Kidney (tissue), 14 donors: ENCODE measurements around the gene CLIP3. TPM values are rescaled to one million over a fixed set of nuclear protein-coding genes. Genes with fewer than 3 reads are reported as not detected.

Experiments used
- DNase-seq, 5 donors: peaks; one replicate each; pipeline ENCODE4 v3.0.0-alpha.2; 2013 to 2020
- FAIRE-seq: peaks from 2 replicates; lab custom pipeline; 2012; peaks lifted over from hg19 to GRCh38; lab: Jason Lieb, UNC
- H3K27ac ChIP-seq, 2 donors: one replicate each; pipeline ENCODE4 v1.7.0; 2013; ENCODE audit warnings: low read depth in 2 of 2, low read length in 2 of 2, inconsistent platforms in 1 of 2
- H3K27me3 ChIP-seq: one replicate; pipeline ENCODE4 v1.7.1; 2013; ENCODE audit warnings: low read length, inconsistent platforms; ENCODE audit not compliant: control insufficient read depth, insufficient read depth
- H3K36me3 ChIP-seq, 3 donors: one replicate each; pipeline versions ENCODE4 v1.7.0 to v1.7.1; 2013; ENCODE audit warnings: low read length in 3 of 3, control low read depth in 1 of 3, inconsistent platforms in 1 of 3; ENCODE audit not compliant: insufficient read depth in 3 of 3, control insufficient read depth in 2 of 3
- H3K4me1 ChIP-seq, 3 donors: one replicate each; pipeline versions ENCODE4 v1.7.0 to v1.7.1; 2013; ENCODE audit warnings: low read length in 3 of 3, inconsistent platforms in 1 of 3, low read depth in 1 of 3; ENCODE audit not compliant: control insufficient read depth in 2 of 3, insufficient read depth in 2 of 3
- H3K4me3 ChIP-seq, 3 donors: one replicate each; pipeline versions ENCODE4 v1.7.0 to v1.8.1; 2013; ENCODE audit warnings: low read length in 3 of 3, control low read depth in 1 of 3, inconsistent platforms in 1 of 3
- H3K9ac ChIP-seq, 3 donors: one replicate each; pipeline versions ENCODE4 v1.7.0 to v1.7.1; 2013; ENCODE audit warnings: low read length in 3 of 3, control low read depth in 1 of 3, inconsistent platforms in 1 of 3
- H3K9me3 ChIP-seq, 3 donors: one replicate each; pipeline versions ENCODE4 v1.7.0 to v1.7.1; 2013; ENCODE audit warnings: low read length in 3 of 3, control low read depth in 1 of 3, inconsistent platforms in 1 of 3; ENCODE audit not compliant: control insufficient read depth in 2 of 3, insufficient read depth in 1 of 3
- CTCF ChIP-seq: IDR thresholded peaks from 3 replicates; pipeline ENCODE4 v1.5.1; 2012; ENCODE audit warnings: mild to moderate bottlenecking, moderate library complexity, borderline replicate concordance; ENCODE audit not compliant: insufficient read depth; ENCODE audit errors: extremely low read depth
- intact Hi-C: fragments of 100-400 bp; cut with DNase I; formaldehyde crosslinking; loops from one replicate; pipeline ENCODE4 v1.11.1; 2022
- polyA plus RNA-seq: library from polyadenylated mRNA; stranded (reverse); fragments of 350-450 nt; fragmentation: Illumina TruSeq; extraction: RNeasy Lipid Tissue Mini Kit (QIAGEN cat#74804); gene quantifications from one replicate; pipeline ENCODE4 v1.2.3, GENCODE V29; 2014; ENCODE audit warnings: low read depth, low replicate concordance; ENCODE audit not compliant: insufficient read depth
- total RNA-seq: library from RNA; stranded (reverse); fragmentation: NEBNext Ultra II Directional; extraction: Animal tissue kit (Norgen Biotek cat#: 25700); gene quantifications from one replicate; pipeline ENCODE4 v1.2.1, GENCODE V29; 2021
- donor health status: control.
- donor health status: control.
- donor health status: control.
- donor health status: control.
- donor health status: control.
- donor health status: DM: yes; HTN: yes; CAD: no.
- donor health status: Normal renal cell carcinoma (clear cell type).

Gene CLIP3
- total and polyA plus RNA-seq, 2 donors from 2014 or later, result 10.3 to 12.3 TPM

GRCh38 chr19:36030264-36031148, 2.2 kb downstream of the CLIP3 start:
- Histone ChIP-seq H3K9me3 (no peaks in the 10 kb centered on the region), H3K27me3 (no peaks in the 10 kb centered on the region), H3K9ac (no peak overlapping the region), H3K36me3 (no peaks in the 10 kb centered on the region), H3K4me1 (peaks cover 0 to 2% (median 0%) of the 10 kb centered on the region in 3 donors), H3K27ac (no peak overlapping the region), H3K4me3 (no peak overlapping the region)
- DNase-seq, result no peak
- intact Hi-C loops, result no loop called here
- TF ChIP-seq CTCF, result no peak
- no peak for FAIRE-seq

GRCh38 chr19:36028313-36029041, 4.2 kb downstream of the CLIP3 start:
- no peak overlapping the region for H3K9ac ChIP-seq
- H3K4me1 ChIP-seq, result peaks cover 0 to 2% (median 0%) of the 10 kb centered on the region in 3 donors
- intact Hi-C loops, result no loop called here
- no peaks in the 10 kb centered on the region for H3K36me3 ChIP-seq
- TF ChIP-seq CTCF, result no peak
- H3K9me3 ChIP-seq, result no peaks in the 10 kb centered on the region
- no peak overlapping the region for H3K27ac ChIP-seq
- DNase-seq (no peak), FAIRE-seq (no peak)
- H3K4me3 ChIP-seq, result no peak overlapping the region
- no peaks in the 10 kb centered on the region for H3K27me3 ChIP-seq

GRCh38 chr19:36027696-36028095, 5.0 kb downstream of the CLIP3 start:
- H3K4me3 ChIP-seq, result no peak overlapping the region
- H3K4me1 ChIP-seq, result no peaks in the 10 kb centered on the region
- no peak overlapping the region for H3K27ac ChIP-seq
- intact Hi-C loops, result no loop called here
- no peaks in the 10 kb centered on the region for H3K9me3 ChIP-seq
- H3K36me3 ChIP-seq, result no peaks in the 10 kb centered on the region
- FAIRE-seq (no peak), DNase-seq (no peak)
- H3K9ac ChIP-seq, result no peak overlapping the region
- no peaks in the 10 kb centered on the region for H3K27me3 ChIP-seq
- no peak for TF ChIP-seq CTCF
